ENCODE data around the gene ABHD14A.

DNA sequence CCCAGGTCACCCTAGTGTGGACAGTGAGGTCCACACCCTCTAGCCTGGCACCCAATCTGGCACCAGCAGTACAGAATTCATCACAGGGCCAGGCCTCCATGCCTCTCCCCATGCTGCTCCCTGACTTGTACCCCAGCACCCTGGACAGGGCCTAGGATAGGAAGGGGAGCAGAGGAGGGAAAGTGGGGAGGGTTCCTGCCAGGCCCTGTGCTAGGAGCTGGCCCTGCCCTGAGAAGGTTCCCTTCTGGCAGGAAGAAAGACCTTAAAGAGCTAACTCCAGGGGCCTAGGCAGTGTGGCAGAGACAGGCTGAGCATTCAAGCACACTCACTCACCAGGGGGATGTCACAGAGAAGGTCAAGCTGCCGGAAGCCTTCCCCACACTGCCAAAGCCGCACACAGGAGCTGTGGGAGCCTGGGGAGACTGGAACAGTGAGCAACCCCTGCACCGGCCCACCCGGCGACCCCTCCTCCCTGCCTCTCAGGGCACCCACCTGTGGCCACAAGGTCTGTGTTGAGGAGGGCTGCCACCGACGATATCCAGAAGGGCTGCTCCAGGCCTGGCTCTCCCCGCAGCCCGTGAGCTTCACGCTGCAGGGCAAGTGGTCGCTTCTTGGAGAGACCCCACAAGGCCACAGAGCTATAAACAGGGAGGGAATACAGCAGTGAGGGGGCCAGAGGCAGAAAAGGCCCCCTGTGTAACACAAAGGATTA lies 40.6 kb upstream of the ABHD14A start:
- TF ChIP-seq FOSB (CRISPR knock-in tag; IDR thresholded peaks at IDR 0.05) (no peak), POLR2A (IDR thresholded peaks at IDR 0.05; ENCODE audit: low read length) (no peak), ZFP36 (IDR thresholded peaks at IDR 0.05; ENCODE audit: borderline replicate concordance, partially characterized antibody) (no peak), CEBPB (IDR thresholded peaks at IDR 0.05) (no peak)
- TF ChIP-seq, protein P1, sequence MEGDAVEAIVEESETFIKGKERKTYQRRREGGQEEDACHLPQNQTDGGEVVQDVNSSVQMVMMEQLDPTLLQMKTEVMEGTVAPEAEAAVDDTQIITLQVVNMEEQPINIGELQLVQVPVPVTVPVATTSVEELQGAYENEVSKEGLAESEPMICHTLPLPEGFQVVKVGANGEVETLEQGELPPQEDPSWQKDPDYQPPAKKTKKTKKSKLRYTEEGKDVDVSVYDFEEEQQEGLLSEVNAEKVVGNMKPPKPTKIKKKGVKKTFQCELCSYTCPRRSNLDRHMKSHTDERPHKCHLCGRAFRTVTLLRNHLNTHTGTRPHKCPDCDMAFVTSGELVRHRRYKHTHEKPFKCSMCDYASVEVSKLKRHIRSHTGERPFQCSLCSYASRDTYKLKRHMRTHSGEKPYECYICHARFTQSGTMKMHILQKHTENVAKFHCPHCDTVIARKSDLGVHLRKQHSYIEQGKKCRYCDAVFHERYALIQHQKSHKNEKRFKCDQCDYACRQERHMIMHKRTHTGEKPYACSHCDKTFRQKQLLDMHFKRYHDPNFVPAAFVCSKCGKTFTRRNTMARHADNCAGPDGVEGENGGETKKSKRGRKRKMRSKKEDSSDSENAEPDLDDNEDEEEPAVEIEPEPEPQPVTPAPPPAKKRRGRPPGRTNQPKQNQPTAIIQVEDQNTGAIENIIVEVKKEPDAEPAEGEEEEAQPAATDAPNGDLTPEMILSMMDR (IDR thresholded peaks at IDR 0.05) = no peak
- TF ChIP-seq, protein P2, sequence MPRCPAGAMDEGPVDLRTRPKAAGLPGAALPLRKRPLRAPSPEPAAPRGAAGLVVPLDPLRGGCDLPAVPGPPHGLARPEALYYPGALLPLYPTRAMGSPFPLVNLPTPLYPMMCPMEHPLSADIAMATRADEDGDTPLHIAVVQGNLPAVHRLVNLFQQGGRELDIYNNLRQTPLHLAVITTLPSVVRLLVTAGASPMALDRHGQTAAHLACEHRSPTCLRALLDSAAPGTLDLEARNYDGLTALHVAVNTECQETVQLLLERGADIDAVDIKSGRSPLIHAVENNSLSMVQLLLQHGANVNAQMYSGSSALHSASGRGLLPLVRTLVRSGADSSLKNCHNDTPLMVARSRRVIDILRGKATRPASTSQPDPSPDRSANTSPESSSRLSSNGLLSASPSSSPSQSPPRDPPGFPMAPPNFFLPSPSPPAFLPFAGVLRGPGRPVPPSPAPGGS (IDR thresholded peaks at IDR 0.05) = no peak
- TF ChIP-seq, protein P3, sequence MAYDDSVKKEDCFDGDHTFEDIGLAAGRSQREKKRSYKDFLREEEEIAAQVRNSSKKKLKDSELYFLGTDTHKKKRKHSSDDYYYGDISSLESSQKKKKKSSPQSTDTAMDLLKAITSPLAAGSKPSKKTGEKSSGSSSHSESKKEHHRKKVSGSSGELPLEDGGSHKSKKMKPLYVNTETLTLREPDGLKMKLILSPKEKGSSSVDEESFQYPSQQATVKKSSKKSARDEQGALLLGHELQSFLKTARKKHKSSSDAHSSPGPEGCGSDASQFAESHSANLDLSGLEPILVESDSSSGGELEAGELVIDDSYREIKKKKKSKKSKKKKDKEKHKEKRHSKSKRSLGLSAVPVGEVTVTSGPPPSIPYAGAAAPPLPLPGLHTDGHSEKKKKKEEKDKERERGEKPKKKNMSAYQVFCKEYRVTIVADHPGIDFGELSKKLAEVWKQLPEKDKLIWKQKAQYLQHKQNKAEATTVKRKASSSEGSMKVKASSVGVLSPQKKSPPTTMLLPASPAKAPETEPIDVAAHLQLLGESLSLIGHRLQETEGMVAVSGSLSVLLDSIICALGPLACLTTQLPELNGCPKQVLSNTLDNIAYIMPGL (CRISPR knock-in tag; IDR thresholded peaks at IDR 0.05; ENCODE audit: borderline replicate concordance) = no peak
